IPS-15b (cell line): ENCODE results near the gene CHRNA1.

Experiments
- H3K27me3 ChIP-seq: one replicate; pipeline ENCODE4 v1.6.1; 2013; ENCODE audit warnings: low read length; ENCODE audit not compliant: control insufficient read depth, insufficient read depth
- H3K36me3 ChIP-seq: one replicate; pipeline ENCODE4 v1.6.1; 2013; ENCODE audit warnings: low read length; ENCODE audit not compliant: control insufficient read depth, insufficient read depth
- H3K4me1 ChIP-seq: one replicate; pipeline ENCODE4 v1.6.1; 2013; ENCODE audit warnings: mild to moderate bottlenecking, low read length; ENCODE audit not compliant: control insufficient read depth, insufficient read depth
- H3K4me3 ChIP-seq: one replicate; pipeline ENCODE4 v1.5.1; 2013; ENCODE audit warnings: low read depth, low read length
- H3K9ac ChIP-seq: one replicate; pipeline ENCODE4 v1.6.1; 2013; ENCODE audit warnings: low read depth, mild to moderate bottlenecking, low read length
- H3K9me3 ChIP-seq: one replicate; pipeline ENCODE4 v1.6.1; 2013; ENCODE audit warnings: mild to moderate bottlenecking, low read length; ENCODE audit not compliant: control insufficient read depth, insufficient read depth

The CHRNA1 gene

DNA sequence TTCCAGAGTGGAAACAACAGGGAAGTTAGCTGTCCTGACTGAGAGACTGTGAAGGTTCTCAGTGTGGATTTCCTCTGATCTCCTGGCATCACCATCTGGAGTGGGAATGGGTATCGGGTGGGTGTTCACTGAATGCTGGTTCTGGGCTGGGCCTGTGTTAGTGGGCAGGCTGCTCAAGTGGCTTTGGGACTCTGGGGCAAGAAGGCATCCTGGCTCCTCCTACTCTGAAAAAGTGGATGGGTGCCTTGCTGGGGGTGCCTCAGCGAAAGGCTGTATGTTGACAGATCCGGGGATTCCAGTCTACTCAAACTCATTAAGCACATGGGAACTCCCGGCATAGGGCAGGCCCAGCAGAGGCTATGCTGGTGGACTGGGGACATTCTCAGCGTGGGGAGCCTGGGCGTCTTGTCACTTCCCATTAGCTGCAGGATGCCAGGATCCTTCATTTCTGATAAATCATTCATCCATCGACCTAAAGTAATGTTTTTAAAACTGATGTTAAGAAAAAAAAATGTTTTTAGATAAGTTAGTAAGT lies 27.5 kb upstream of the CHRNA1 start:
- Histone ChIP-seq H3K27me3 (no peaks in the 10 kb centered on the region), H3K4me3 (no peak overlapping the region), H3K9ac (no peak overlapping the region), H3K4me1 (peaks cover 43% of the 10 kb centered on the region), H3K36me3 (no peaks in the 10 kb centered on the region), H3K9me3 (no peaks in the 10 kb centered on the region)

DNA sequence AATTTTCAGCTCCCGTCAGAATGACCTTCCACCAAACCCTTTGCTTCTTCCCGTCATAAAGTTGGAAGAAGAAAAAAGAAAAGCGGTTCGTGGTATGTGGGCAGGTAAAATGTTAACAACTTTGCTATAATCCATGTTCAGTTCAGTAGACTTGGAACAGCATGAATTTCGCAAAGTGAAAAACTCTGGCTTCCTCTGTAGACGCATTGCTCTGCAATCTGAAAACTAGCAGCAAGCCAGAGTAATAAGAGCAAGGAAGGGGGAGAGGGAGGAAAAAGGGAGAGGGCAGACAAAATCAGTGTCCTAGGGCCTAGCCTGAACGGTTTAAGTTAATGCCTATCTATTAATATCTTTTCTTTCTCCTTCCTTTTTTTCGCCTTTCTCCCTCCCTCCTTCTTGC lies 26.7 kb upstream of the CHRNA1 start:
- Histone ChIP-seq H3K9me3 (no peaks in the 10 kb centered on the region), H3K27me3 (no peaks in the 10 kb centered on the region), H3K9ac (no peak overlapping the region), H3K36me3 (no peaks in the 10 kb centered on the region), H3K4me1 (peaks cover 40% of the 10 kb centered on the region), H3K4me3 (no peak overlapping the region)

GRCh38 chr2:174789001-174789400 lies 24.7 kb upstream of the CHRNA1 start:
- Histone ChIP-seq H3K27me3 (no peaks in the 10 kb centered on the region), H3K36me3 (no peaks in the 10 kb centered on the region), H3K9ac (no peak overlapping the region), H3K4me3 (peak overlapping the region; percentile 21), H3K9me3 (no peaks in the 10 kb centered on the region), H3K4me1 (peaks cover 33% of the 10 kb centered on the region)

DNA sequence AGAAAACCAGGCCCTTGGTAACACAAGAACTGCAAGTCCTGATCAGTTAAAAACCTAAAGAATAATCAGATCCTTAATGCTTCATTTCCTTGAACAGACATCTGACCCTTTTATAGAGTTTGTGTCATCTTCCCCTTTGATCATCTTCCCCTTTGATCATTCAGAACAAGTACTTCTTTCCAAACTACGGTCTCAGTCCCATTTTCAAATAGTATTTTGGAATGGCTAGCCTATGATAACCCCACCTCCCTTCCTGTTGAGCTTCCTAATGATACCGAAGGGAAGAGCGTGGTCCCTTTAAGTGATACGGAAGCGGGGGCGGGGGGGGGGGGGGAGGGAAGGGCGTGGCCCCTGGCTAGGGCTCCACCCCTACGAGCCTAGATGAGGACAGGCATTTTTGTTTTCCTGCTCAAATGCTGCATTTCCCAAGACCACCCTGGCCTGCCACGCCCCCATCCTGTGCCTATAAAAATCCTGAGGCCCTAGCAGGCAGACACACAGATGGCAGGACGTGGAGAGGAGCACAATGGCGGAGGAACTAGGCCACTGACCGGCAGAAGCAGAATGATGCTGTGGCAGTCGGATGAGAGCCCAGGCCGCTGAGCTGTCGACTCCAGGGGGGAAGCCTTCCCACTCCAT lies 24.1 kb upstream of the CHRNA1 start:
- Histone ChIP-seq H3K4me1 (peaks cover 33% of the 10 kb centered on the region), H3K9ac (no peak overlapping the region), H3K36me3 (no peaks in the 10 kb centered on the region), H3K4me3 (peak overlapping the region; percentile 36), H3K27me3 (no peaks in the 10 kb centered on the region), H3K9me3 (no peaks in the 10 kb centered on the region)

DNA sequence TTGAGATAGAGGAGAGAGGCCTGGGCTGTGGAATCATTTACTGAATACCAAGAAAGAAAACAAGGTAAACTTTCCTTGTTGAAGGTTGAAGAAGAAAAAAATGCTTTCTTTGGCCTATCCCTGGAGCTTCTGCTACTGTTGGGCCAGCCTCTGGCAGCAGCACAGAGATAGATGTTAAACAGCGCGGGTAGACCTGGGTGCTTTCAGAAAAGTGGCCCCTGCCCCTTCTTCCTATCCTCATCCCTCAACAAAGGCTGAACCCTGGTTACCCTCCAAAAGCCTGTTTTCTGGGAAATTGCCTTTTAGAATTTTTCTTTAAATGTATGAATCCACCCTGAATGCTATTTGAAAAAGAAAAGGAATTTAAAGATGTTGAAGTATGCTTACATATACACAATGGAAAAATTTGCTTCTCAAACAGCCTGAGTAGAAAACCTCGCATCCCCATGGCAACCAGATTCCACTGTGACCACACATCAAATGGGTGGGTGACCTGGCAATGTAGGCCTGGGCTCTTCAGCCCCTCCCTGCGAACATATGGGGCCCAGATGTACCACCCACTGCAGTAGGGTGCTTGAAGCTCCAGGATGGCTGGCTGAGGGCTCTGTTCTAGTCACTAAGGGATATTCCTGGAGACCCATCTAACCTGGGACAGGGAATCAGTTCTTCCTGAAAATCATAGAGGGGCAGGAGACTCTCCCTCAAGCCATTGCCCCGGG lies 23.4 kb upstream of the CHRNA1 start:
- no peak overlapping the region for H3K9ac ChIP-seq
- peaks cover 31% of the 10 kb centered on the region for H3K4me1 ChIP-seq
- H3K36me3 ChIP-seq = no peaks in the 10 kb centered on the region
- no peak overlapping the region for H3K4me3 ChIP-seq
- no peaks in the 10 kb centered on the region for H3K27me3 ChIP-seq
- no peaks in the 10 kb centered on the region for H3K9me3 ChIP-seq

GRCh38 chr2:174786066-174786725 lies 21.9 kb upstream of the CHRNA1 start:
- H3K4me1 ChIP-seq = peaks cover 22% of the 10 kb centered on the region
- H3K4me3 ChIP-seq = no peak overlapping the region
- H3K9me3 ChIP-seq = no peaks in the 10 kb centered on the region
- no peaks in the 10 kb centered on the region for H3K27me3 ChIP-seq
- H3K36me3 ChIP-seq = no peaks in the 10 kb centered on the region
- H3K9ac ChIP-seq = no peak overlapping the region

DNA sequence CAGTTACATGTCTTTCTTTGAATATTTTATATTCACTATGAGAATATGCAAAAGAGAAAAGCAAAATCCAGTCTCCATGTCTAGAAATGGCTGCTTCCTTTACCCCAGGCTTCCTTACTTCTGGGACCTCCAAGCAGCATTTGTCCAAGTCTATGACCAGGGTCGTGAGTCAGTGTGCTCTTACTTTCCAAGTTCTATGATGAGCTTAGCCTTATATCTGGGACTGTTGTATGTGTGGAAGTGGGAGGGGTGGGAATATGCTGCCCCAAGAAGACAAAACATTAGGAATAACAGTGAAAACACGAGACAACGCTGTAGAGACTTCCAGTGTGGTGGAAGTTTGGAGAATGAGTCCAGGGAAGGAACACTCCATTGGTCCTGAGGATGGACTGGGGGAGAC lies 21.2 kb upstream of the CHRNA1 start:
- H3K36me3 ChIP-seq = no peaks in the 10 kb centered on the region

DNA sequence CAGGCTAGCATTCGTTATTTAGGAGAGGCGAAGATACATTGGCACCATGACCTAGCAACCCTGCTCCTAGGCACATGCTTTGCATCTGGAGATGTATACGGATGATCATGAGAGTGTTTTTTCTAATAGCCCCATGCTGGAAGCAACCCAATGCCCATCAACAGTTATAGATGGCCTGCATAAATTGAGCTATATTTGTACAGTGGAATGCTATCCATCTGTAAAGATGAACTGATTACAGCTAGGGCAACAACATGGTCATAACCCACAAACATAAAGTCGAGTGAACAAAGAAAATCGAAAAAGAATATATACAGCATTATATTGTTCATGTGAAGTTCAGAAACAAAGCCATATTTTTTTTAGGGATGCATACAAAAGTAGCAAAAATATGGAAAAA lies 20.6 kb upstream of the CHRNA1 start:
- Histone ChIP-seq H3K9ac (no peak overlapping the region), H3K4me3 (no peak overlapping the region), H3K36me3 (no peaks in the 10 kb centered on the region), H3K27me3 (no peaks in the 10 kb centered on the region), H3K4me1 (peaks cover 20% of the 10 kb centered on the region), H3K9me3 (no peaks in the 10 kb centered on the region)

More for the DNA sequence above, 21.2 kb upstream of the CHRNA1 start:
- H3K4me1 ChIP-seq = peaks cover 20% of the 10 kb centered on the region
- H3K27me3 ChIP-seq = no peaks in the 10 kb centered on the region
- H3K9ac ChIP-seq = no peak overlapping the region
- H3K4me3 ChIP-seq = no peak overlapping the region
- H3K9me3 ChIP-seq = no peaks in the 10 kb centered on the region

DNA sequence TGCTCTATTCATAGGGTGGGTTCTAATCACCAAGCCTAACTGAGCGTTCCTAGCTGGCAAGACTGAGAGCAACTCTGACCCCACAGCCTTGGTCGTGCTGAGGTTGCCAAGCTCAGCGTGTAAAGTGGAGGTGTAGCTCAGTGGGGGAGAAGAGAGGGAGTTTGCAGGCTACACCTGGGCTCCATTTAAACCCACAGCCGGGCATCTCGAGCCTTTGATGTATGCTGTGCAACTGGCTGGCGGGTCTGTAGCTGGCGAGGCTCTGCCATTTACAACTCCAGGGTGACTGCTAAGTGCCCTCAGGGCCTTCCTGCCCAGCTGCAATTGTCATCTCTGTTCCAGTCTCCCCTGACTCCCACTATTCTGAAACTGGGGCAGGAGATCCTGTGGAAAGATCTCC lies 20.0 kb upstream of the CHRNA1 start:
- no peak overlapping the region for H3K9ac ChIP-seq
- H3K27me3 ChIP-seq = no peaks in the 10 kb centered on the region
- H3K9me3 ChIP-seq = no peaks in the 10 kb centered on the region
- no peaks in the 10 kb centered on the region for H3K36me3 ChIP-seq
- H3K4me1 ChIP-seq = peaks cover 20% of the 10 kb centered on the region
- no peak overlapping the region for H3K4me3 ChIP-seq

DNA sequence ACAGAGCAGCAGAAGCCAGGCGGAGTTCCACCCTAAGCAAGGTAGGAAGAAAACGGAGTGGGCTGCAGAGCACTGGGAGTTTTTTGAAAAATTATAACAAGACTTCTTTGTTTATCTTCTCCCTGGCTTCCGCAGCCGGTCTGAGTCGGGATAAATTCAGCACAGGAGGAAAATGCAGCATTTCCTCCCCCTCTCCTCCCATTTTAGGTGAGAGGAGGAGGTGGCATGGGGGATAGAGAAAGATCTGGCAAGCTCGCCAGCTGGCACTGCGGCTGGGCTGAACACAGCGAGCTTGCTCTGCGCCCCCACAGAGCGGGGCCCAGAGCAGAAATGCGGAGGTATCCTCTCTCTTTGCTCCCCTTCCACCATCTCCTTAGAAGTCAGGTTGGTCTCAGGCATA lies 17.7 kb upstream of the CHRNA1 start:
- Histone ChIP-seq H3K9ac (no peak overlapping the region), H3K9me3 (no peaks in the 10 kb centered on the region), H3K4me1 (peaks cover 7% of the 10 kb centered on the region), H3K4me3 (no peak overlapping the region), H3K27me3 (no peaks in the 10 kb centered on the region), H3K36me3 (no peaks in the 10 kb centered on the region)

GRCh38 chr2:174781298-174781697 lies 17.0 kb upstream of the CHRNA1 start:
- H3K9ac ChIP-seq = no peak overlapping the region
- no peak overlapping the region for H3K4me3 ChIP-seq
- H3K36me3 ChIP-seq = no peaks in the 10 kb centered on the region
- no peaks in the 10 kb centered on the region for H3K9me3 ChIP-seq
- H3K4me1 ChIP-seq = peaks cover 9% of the 10 kb centered on the region
- no peaks in the 10 kb centered on the region for H3K27me3 ChIP-seq

DNA sequence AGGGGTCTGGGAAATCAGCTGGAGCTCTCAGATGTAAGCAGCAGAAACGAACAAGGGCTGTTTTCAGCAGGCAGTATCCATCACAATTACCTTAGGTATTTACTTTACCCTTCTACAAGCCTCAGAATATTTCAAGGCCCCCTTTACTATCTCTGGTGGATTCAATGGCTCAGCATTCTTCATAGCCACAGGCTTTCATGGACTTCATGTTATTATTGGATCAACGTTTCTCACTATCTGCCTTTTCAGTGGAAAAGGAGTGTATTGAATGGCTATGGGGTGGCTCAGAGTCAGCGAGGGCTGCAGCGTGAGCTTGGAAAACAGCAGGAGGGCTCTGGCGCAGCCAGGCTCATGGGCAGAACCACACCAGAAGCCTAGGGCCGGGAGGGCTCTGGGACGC lies 16.6 kb upstream of the CHRNA1 start:
- Histone ChIP-seq H3K4me1 (peaks cover 9% of the 10 kb centered on the region), H3K27me3 (no peaks in the 10 kb centered on the region), H3K4me3 (no peak overlapping the region), H3K9ac (no peak overlapping the region), H3K36me3 (no peaks in the 10 kb centered on the region), H3K9me3 (no peaks in the 10 kb centered on the region)
